ENCODE data around the gene CARM1.

Gene CARM1

GRCh38 chr19:10898633-10899032 is 27.3 kb downstream of the CARM1 start:
- TF ChIP-seq CTCF (IDR thresholded peaks at IDR 0.05; ENCODE audit: insufficient read depth, missing control alignments): no peak
- no peak for FAIRE-seq
- DNase-seq (ENCODE audit: insufficient read length, low spot score): no peak

- TF ChIP-seq CTCF (IDR thresholded peaks at IDR 0.05; ENCODE audit: insufficient read depth, missing control alignments): no peak
- no peak for DNase-seq (ENCODE audit: insufficient read length, low spot score)
- FAIRE-seq: no peak
These were observed 27.8 kb downstream of the CARM1 start for GRCh38 chr19:10899151-10899653.

GRCh38 chr19:10907925-10908324 is 36.6 kb downstream of the CARM1 start:
- DNase-seq (ENCODE audit: insufficient read length, low spot score) (no peak), FAIRE-seq (no peak)
- TF ChIP-seq CTCF (IDR thresholded peaks at IDR 0.05; ENCODE audit: insufficient read depth, missing control alignments): no peak

- no peak for TF ChIP-seq CTCF (IDR thresholded peaks at IDR 0.05; ENCODE audit: insufficient read depth, missing control alignments)
- FAIRE-seq (no peak), DNase-seq (ENCODE audit: insufficient read length, low spot score) (no peak)
These were observed 37.1 kb downstream of the CARM1 start for GRCh38 chr19:10908380-10908960.

- no peak for DNase-seq (ENCODE audit: insufficient read length, low spot score)
- TF ChIP-seq CTCF (IDR thresholded peaks at IDR 0.05; ENCODE audit: insufficient read depth, missing control alignments): no peak
- no peak for FAIRE-seq
These were observed 40.4 kb downstream of the CARM1 start for GRCh38 chr19:10911579-10912363.

GRCh38 chr19:10912619-10913018 is 41.3 kb downstream of the CARM1 start:
- FAIRE-seq (no peak), DNase-seq (ENCODE audit: insufficient read length, low spot score) (no peak)
- TF ChIP-seq CTCF (IDR thresholded peaks at IDR 0.05; ENCODE audit: insufficient read depth, missing control alignments): no peak

Measured in D721Med (cell line).